AG04450 (cell line): ENCODE measurements around the gene PRKCQ. TPM values are rescaled to one million over a fixed set of nuclear protein-coding genes. Genes with fewer than 3 reads are reported as not detected.
"Not testable (repeated sequence)": the region's sequence is repeated elsewhere in the genome, so short reads cannot be mapped to it uniquely, and the experiment has no call there.

Experiments used
- CTCF ChIA-PET: fragments of 300-600, 350-600 bp; formaldehyde crosslinking; extraction: SDS; loops from one replicate; lab custom pipeline; 2022; ENCODE audit warnings: antibody characterized with exemption, inconsistent platforms; lab: Charles Lee
- POLR2A ChIA-PET: fragments of 350-600 bp; formaldehyde crosslinking; extraction: SDS; loops from one replicate; lab custom pipeline; 2021; ENCODE audit warnings: antibody characterized with exemption, inconsistent platforms; lab: Yijun Ruan, JAX
- DNase-seq: peaks from one replicate; pipeline ENCODE4 v3.0.0-alpha.2; 2011; ENCODE audit warnings: low read depth, low spot score
- H3K27ac ChIP-seq: one replicate; pipeline ENCODE4 v1.5.1; 2012; ENCODE audit warnings: low read depth, low read length, control low read depth
- H3K27me3 ChIP-seq: one replicate; pipeline ENCODE4 v1.6.0; 2012; ENCODE audit warnings: low read length; ENCODE audit not compliant: control insufficient read depth, insufficient read depth
- H3K4me3 ChIP-seq: 2 replicates; pipeline ENCODE4 v1.5.1; 2011; ENCODE audit warnings: mild to moderate bottlenecking, low read depth, low read length, control low read depth
- H3K9me3 ChIP-seq: 2 replicates; pipeline ENCODE4 v1.5.1; 2012; ENCODE audit warnings: low read length; ENCODE audit not compliant: control insufficient read depth, insufficient read depth
- CTCF ChIP-seq: IDR thresholded peaks from 2 replicates; pipeline ENCODE4 v1.5.1; 2011; ENCODE audit warnings: low read depth, low read length, control low read depth, inconsistent platforms
- polyA plus RNA-seq: library from polyadenylated mRNA; depleted of rRNA; stranded (reverse); fragments of >200 nt; gene quantifications from 2 replicates; pipeline ENCODE4 v1.2.3, GENCODE V29; 2011

Gene PRKCQ
- polyA plus RNA-seq, 1 experiment, result 0.10 TPM

GRCh38 chr10:6474871-6475270, 105.2 kb downstream of the PRKCQ start:
- ChIA-PET CTCF (no interaction called here), POLR2A (no interaction called here)
- no peak for DNase-seq
- Histone ChIP-seq H3K27ac (no peak overlapping the region), H3K9me3 (no peaks in the 10 kb centered on the region), H3K27me3 (no peaks in the 10 kb centered on the region), H3K4me3 (no peak overlapping the region)
- TF ChIP-seq CTCF, result no peak

GRCh38 chr10:6473901-6474370, 106.1 kb downstream of the PRKCQ start:
- ChIA-PET POLR2A (no interaction called here), CTCF (no interaction called here)
- no peaks in the 10 kb centered on the region for H3K27me3 ChIP-seq
- TF ChIP-seq CTCF, result no peak
- H3K9me3 ChIP-seq, result no peaks in the 10 kb centered on the region
- H3K27ac ChIP-seq, result no peak overlapping the region
- DNase-seq, result no peak
- no peak overlapping the region for H3K4me3 ChIP-seq

- H3K27me3 ChIP-seq, result no peaks in the 10 kb centered on the region
- ChIA-PET POLR2A (no interaction called here), CTCF (no interaction called here)
- no peaks in the 10 kb centered on the region for H3K9me3 ChIP-seq
- no peak overlapping the region for H3K27ac ChIP-seq
- no peak for DNase-seq
- no peak overlapping the region for H3K4me3 ChIP-seq
- no peak for TF ChIP-seq CTCF
Measured at GRCh38 chr10:6473430-6473829, 106.6 kb downstream of the PRKCQ start.

GRCh38 chr10:6472710-6473005, 107.4 kb downstream of the PRKCQ start:
- H3K27ac ChIP-seq, CTCF ChIA-PET, H3K4me3 ChIP-seq, H3K27me3 ChIP-seq, H3K9me3 ChIP-seq, DNase-seq, POLR2A ChIA-PET: not testable (repeated sequence)

- ChIA-PET CTCF (no interaction called here), POLR2A (no interaction called here)
- Histone ChIP-seq H3K4me3 (no peak overlapping the region), H3K9me3 (no peaks in the 10 kb centered on the region), H3K27ac (no peak overlapping the region), H3K27me3 (no peaks in the 10 kb centered on the region)
- DNase-seq, result no peak
- TF ChIP-seq CTCF, result no peak
Measured at GRCh38 chr10:6470894-6471618, 109.0 kb downstream of the PRKCQ start.

- no peak for TF ChIP-seq CTCF
- Histone ChIP-seq H3K9me3 (no peaks in the 10 kb centered on the region), H3K27me3 (no peaks in the 10 kb centered on the region), H3K4me3 (no peak overlapping the region), H3K27ac (no peak overlapping the region)
- ChIA-PET CTCF (no interaction called here), POLR2A (no interaction called here)
- DNase-seq, result no peak
Measured at GRCh38 chr10:6469661-6470060, 110.4 kb downstream of the PRKCQ start.
